ENCODE results near the gene HOXD12.

HOXD12 gene

DNA sequence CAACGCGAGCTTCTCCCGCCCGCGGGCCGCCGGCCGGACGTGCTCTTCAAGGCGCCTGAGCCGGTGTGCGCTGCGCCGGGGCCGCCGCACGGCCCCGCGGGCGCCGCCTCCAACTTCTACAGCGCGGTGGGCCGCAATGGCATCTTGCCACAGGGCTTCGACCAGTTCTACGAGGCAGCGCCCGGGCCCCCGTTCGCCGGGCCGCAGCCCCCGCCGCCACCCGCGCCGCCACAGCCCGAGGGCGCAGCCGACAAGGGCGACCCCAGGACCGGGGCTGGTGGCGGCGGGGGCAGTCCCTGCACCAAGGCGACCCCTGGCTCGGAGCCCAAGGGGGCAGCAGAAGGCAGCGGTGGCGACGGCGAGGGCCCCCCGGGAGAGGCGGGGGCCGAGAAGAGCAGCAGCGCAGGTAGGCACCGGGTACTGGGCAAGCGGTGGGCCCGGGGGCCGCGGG lies 8.2 kb downstream of the HOXD12 start:
- no peak for DNase-seq

GRCh38 chr2:176109192-176109901 lies 9.8 kb downstream of the HOXD12 start:
- no peak for DNase-seq

- DNase-seq: no peak
These were observed 10.4 kb downstream of the HOXD12 start for GRCh38 chr2:176109946-176110345.

GRCh38 chr2:176110415-176111308 lies 11.1 kb downstream of the HOXD12 start:
- DNase-seq: no peak

- DNase-seq: peak; percentile 82
These were observed 11.7 kb downstream of the HOXD12 start for GRCh38 chr2:176111309-176111663.

GRCh38 chr2:176111846-176112374 lies 12.3 kb downstream of the HOXD12 start:
- no peak for DNase-seq

- no peak for DNase-seq
These were observed 13.0 kb downstream of the HOXD12 start for GRCh38 chr2:176112375-176113302.

DNA sequence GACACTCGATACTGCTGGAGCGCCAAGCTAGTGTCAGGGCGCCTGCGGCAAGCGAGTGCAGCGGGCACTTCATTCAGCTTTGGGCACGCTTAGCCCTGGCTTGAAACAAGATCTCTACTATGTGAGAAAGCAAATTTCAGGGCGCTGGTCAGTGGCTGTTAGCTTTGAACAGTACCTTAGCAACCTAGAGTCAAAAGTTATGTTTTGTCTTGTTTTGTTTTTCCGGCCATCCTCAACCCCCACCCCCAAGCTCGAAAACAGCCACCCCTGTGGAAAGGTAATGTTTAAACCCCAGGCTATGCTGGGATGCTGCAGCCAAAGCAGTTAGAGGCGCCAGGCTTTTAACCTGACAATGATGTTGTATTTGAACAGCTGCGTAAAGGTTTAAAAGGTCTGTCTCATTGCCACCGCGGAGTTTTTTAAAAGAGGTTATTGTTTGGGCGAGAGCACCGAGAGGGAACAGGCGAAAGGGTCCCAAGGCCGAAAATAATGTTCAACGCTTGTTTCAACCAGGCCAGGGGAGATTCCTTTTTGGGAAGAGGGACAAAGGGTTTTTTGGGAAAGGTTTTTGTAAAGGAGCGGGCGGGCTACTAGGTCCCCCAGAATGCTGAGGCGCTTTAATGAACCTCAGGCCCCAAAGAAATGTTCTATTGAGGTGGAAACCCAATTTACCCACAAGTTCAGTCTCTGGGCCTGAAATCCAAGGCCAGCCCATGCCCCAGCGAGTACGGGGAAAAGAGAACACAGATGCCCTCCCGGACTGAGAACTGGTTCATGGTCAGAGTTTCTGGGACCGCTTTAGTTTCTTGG lies 14.7 kb downstream of the HOXD12 start:
- peak; percentile 85 for DNase-seq

DNA sequence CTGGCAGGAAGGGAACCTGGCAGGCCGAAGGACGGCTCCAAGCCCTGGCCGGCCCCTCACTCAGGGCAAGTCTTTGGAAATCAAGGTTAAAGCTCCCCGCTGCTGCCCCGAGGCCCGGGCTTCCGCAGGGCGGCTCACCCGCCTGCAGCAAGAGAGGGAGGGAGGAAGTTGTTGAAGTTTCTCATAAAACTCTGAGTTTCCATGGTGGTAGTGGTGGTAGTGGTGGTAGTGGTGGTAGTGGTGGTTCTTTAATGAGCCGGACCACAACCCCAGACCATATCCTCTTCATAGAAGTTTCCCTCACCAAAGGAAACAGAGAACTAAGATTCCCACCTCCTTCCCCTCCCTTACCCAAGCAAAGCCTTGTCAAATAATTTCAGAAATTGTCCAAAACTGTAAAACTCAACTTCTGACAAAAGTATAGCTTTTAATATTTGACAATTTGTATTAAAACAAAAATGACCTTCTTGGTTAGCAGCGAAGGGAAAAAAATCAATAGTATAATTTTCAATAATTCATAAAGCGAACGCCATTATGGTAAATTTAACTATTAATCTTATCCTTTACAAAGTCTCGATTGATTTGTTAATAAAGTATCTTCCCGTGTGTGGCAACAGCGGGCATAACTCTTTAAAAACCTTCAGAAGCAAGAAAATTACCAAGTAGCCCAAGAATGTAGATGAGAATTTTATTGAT lies 15.5 kb downstream of the HOXD12 start:
- DNase-seq: no peak

GRCh38 chr2:176115883-176116813 lies 16.6 kb downstream of the HOXD12 start, which contains the start of gene HOXD10:
HOXD10 (plus strand) TSS chr2:176116778; CDS start chr2:176116834, 56 bp downstream.
- no peak for DNase-seq

DNA sequence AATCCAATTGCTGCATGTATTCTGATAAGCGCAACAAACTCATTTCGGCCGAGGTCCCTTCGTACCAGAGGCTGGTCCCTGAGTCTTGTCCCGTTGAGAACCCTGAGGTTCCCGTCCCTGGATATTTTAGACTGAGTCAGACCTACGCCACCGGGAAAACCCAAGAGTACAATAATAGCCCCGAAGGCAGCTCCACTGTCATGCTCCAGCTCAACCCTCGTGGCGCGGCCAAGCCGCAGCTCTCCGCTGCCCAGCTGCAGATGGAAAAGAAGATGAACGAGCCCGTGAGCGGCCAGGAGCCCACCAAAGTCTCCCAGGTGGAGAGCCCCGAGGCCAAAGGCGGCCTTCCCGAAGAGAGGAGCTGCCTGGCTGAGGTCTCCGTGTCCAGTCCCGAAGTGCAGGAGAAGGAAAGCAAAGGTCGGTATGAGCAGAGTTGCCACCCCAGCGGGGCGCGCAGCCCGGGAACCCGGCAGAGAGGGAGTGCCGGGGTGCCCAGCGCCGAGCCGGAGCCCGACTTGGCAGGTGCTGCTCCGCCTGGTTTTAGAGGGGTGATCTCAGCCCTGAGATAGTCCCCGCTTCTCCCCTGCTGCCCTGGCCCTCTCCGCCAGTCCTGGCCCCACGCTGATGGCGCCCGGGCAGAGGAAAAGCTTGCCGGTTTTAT lies 17.7 kb downstream of the HOXD12 start:
- DNase-seq: no peak

DNA sequence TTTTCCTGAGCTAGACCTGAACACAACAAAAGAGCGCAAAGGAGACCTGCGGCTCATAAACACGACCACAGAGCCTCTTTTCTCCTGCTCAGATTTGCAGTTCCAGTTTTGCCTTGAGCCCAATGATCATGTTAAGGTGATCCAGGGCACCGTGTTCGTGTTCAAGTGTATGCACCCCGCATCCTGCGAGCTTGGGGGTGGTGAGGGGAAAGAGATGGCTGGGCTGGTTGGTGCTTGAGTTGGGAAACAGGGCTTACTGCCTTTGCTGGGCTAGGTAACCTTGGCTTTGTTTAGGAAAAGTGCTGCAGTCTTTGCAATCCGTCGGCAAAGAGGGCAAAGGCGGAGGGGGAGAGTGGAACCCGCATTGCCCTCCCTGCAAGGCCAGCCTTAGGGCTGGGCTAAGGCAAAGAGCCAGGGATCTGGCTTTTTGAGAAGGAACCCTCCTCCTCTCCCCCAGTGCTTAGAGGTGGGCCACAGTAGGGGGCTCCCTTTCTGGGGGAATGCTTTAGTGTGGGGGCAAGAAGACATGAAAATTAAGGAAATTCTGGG lies 18.3 kb downstream of the HOXD12 start:
- no peak for DNase-seq

DNA sequence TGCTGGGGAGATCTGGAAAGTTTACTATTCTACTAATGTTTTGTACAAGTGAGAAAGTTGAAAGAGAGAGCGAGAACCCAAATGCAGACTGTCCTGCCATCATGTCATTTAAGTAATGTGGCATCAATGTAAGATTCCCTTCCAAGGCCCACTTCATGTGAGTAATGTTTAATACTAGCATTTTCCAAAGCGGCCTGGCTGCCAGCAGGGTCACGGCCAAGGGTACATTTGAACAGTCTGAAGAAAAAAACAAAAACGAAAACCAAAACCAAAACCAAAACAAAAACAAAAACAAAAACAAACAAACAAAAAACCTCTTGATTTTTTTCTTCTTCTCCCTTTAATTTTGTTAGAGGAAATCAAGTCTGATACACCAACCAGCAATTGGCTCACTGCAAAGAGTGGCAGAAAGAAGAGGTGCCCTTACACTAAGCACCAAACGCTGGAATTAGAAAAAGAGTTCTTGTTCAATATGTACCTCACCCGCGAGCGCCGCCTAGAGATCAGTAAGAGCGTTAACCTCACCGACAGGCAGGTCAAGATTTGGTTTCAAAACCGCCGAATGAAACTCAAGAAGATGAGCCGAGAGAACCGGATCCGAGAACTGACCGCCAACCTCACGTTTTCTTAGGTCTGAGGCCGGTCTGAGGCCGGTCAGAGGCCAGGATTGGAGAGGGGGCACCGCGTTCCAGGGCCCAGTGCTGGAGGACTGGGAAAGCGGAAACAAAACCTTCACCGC lies 19.2 kb downstream of the HOXD12 start:
- DNase-seq: peak; percentile 64

GRCh38 chr2:176120364-176121189 lies 21.0 kb downstream of the HOXD12 start:
- no peak for DNase-seq

- no peak for DNase-seq
These were observed 21.8 kb downstream of the HOXD12 start for GRCh38 chr2:176121190-176122051.

DNA sequence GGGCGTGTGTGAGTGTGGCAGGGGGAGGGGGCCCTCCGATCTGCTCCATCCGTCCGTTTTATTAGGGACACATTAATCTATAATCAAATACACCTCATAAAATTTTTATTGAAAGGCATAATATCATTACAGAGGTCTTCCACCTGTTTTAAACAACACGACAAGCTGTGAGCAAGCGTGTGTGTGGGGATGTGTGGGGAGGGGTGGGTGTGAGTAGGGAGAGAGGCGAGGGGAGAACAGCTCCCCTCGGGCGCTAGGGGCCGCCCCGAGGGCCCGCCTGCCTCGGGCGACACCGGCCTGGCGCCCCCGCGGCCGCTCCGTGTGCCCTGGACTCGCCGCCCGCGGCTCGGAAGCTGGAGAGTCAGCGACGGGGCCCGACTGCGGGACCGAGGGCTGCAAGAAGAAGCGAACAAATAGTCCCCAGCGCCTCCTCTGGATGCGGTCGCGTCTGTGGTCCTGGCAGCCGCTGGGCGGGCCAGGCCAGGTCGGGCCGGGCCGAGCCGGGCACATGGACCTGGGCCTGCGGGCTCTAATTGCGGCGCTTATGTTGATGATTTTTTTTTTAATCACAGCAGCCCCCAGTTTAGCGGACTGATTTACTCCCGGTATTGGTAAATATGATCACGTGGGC lies 22.6 kb downstream of the HOXD12 start:
- DNase-seq: no peak
